Central memory CD8-positive, alpha-beta T cell (primary cell): Measurements from ENCODE around the gene CTNND2.

Source experiments
- ATAC-seq: fragments of 150-1000 bp; cut with Tn5 transposase; replicated peaks from 2 replicates; pipeline ENCODE4 v1.10.0; 2022; ENCODE audit warnings: mild to moderate bottlenecking, moderate FRiP score, moderate number of reproducible peaks; ENCODE audit not compliant: poor library complexity, severe bottlenecking; ENCODE audit errors: extremely low read depth
- DNase-seq, 2 donors: peaks; one replicate each; pipeline ENCODE4 v3.0.0; 2021; ENCODE audit warnings: low spot score in 2 of 2
- H3K27ac Mint-ChIP-seq: one replicate; pipeline ENCODE4 v1.8.0; 2022; ENCODE audit warnings: low read depth, mild to moderate bottlenecking, moderate library complexity, mixed read lengths
- H3K27me3 Mint-ChIP-seq: one replicate; pipeline ENCODE4 v1.8.0; 2022; ENCODE audit warnings: mixed read lengths
- H3K36me3 Mint-ChIP-seq: one replicate; pipeline ENCODE4 v1.8.0; 2022; ENCODE audit warnings: mild to moderate bottlenecking, moderate library complexity, mixed read lengths; ENCODE audit not compliant: insufficient read depth
- H3K4me1 Mint-ChIP-seq: one replicate; pipeline ENCODE4 v1.8.0; 2022; ENCODE audit warnings: mixed read lengths
- H3K4me3 Mint-ChIP-seq: one replicate; pipeline ENCODE4 v1.8.0; 2022; ENCODE audit warnings: mild to moderate bottlenecking, moderate library complexity, mixed read lengths
- H3K9me3 Mint-ChIP-seq: one replicate; pipeline ENCODE4 v1.8.0; 2022; ENCODE audit warnings: mixed read lengths

Gene CTNND2

DNA sequence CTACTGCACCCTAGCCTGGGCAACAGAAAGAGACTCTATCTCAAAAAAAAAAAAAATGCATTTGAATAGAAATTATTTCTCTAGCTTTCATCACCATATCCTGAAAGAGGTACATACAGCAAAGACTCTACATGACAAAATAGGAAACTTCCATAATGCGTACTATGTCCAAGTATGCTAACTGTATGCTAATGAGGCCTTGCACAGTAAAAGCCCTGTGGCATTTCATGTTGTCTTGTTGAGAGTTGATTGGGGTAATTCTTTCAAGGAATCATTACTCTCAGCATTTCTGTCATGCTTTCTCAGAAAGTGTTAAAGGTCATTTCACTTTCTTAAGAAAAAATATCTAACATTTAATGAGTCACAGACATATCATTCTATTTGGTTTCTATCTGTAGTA lies 393.4 kb downstream of the CTNND2 start:
- no peaks in the 10 kb centered on the region for H3K27me3 Mint-ChIP-seq
- no peaks in the 10 kb centered on the region for H3K36me3 Mint-ChIP-seq
- no peaks in the 10 kb centered on the region for H3K4me1 Mint-ChIP-seq
- peaks cover 6% of the 10 kb centered on the region for H3K9me3 Mint-ChIP-seq
- no peak for DNase-seq
- no peak for ATAC-seq
- no peak overlapping the region for H3K4me3 Mint-ChIP-seq
- no peak overlapping the region for H3K27ac Mint-ChIP-seq

DNA sequence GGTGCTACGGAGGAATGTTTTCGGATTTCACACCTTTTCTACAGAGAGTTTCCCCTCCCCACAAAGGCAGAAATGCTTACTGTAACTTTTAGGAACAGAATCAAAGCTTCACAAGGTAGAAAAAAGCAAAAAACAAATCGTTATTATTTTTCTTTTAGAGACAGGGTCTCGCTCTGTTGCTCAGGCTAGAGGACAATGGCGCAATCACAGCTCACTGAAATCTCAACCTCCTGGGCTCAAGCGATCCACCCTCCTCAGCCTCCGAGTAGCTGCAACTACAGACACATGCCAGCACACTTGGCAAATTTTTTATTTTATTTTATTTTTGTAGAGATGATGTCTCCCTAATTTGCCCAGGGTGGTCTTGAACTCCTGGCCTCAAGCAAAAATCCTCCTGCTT lies 394.5 kb downstream of the CTNND2 start:
- no peaks in the 10 kb centered on the region for H3K4me1 Mint-ChIP-seq
- H3K4me3 Mint-ChIP-seq: no peak overlapping the region
- ATAC-seq (no peak), DNase-seq (no peak)
- H3K27me3 Mint-ChIP-seq: no peaks in the 10 kb centered on the region
- peaks cover 6% of the 10 kb centered on the region for H3K9me3 Mint-ChIP-seq
- no peaks in the 10 kb centered on the region for H3K36me3 Mint-ChIP-seq
- H3K27ac Mint-ChIP-seq: no peak overlapping the region

GRCh38 chr5:11507156-11507910 lies 396.9 kb downstream of the CTNND2 start:
- Mint-ChIP-seq H3K4me3 (no peak overlapping the region), H3K9me3 (peaks cover 6% of the 10 kb centered on the region), H3K4me1 (no peaks in the 10 kb centered on the region), H3K27ac (no peak overlapping the region), H3K36me3 (no peaks in the 10 kb centered on the region), H3K27me3 (no peaks in the 10 kb centered on the region)
- DNase-seq (no peak), ATAC-seq (no peak)

- H3K9me3 Mint-ChIP-seq: peaks cover 6% of the 10 kb centered on the region
- no peaks in the 10 kb centered on the region for H3K27me3 Mint-ChIP-seq
- ATAC-seq (no peak), DNase-seq (no peak)
- no peaks in the 10 kb centered on the region for H3K4me1 Mint-ChIP-seq
- no peak overlapping the region for H3K27ac Mint-ChIP-seq
- H3K36me3 Mint-ChIP-seq: no peaks in the 10 kb centered on the region
- H3K4me3 Mint-ChIP-seq: no peak overlapping the region
Observed at GRCh38 chr5:11504886-11505193, 399.4 kb downstream of the CTNND2 start.

DNA sequence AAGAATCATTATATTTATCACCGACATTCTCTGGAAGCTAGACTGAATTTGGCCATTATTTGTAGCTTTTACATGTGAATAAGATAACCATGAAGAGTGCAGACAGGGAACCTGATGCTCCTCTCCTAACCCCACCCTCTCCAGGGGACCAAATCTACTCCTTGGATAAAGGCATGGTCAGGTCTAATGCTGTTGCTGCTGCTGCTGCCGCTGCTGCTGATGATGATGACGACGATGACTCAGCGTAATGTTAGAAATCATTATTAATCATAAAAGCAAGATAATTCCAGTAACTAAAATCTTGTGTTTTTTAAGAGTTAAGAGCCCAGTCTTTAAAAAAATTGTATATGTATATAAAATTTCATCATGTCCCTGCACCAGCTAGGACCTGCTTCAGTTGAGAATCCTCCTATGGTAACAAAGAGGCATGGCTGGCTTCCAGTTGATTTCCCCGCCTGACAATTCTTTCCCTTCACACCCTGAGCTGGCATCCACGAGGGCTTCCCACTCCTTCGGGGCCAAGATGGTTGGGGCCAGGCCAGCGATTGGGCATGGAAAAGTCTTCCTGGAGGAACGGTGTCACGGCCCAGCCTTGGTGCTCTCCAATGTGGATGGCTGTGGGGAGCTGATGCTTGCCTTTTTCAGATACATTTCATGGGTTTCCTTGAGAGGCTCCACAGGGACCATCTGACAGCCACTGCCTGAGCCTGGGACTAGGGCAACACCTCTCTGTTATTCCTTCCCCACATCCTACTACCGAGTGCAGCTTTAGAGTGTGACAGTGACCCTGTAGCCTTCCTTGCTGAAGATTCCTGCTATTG lies 400.0 kb downstream of the CTNND2 start:
- no peaks in the 10 kb centered on the region for H3K4me1 Mint-ChIP-seq
- no peak for ATAC-seq
- peaks cover 6% of the 10 kb centered on the region for H3K9me3 Mint-ChIP-seq
- no peak overlapping the region for H3K27ac Mint-ChIP-seq
- H3K4me3 Mint-ChIP-seq: no peak overlapping the region
- H3K36me3 Mint-ChIP-seq: no peaks in the 10 kb centered on the region
- no peak for DNase-seq
- H3K27me3 Mint-ChIP-seq: no peaks in the 10 kb centered on the region

DNA sequence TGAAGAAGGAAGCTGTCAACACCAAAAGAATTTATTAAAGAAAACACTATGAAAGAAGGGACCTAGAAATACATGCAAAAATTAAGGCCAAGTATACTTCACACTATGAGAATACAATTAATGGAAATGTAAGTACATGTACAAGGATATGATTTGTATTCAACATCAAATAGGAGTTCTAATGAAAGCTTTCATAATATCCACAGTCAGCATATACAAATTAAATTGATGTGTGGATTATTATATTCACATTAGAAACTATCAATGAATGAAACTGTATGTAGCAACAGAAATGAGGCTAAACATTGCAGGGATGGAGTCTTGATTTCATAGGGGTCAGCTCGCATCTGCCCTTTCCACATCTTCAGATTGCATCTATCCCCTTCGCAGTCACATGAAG lies 401.5 kb downstream of the CTNND2 start:
- no peaks in the 10 kb centered on the region for H3K27me3 Mint-ChIP-seq
- H3K4me1 Mint-ChIP-seq: no peaks in the 10 kb centered on the region
- no peak for ATAC-seq
- H3K36me3 Mint-ChIP-seq: no peaks in the 10 kb centered on the region
- no peak overlapping the region for H3K4me3 Mint-ChIP-seq
- DNase-seq: no peak
- peaks cover 6% of the 10 kb centered on the region for H3K9me3 Mint-ChIP-seq
- no peak overlapping the region for H3K27ac Mint-ChIP-seq

DNA sequence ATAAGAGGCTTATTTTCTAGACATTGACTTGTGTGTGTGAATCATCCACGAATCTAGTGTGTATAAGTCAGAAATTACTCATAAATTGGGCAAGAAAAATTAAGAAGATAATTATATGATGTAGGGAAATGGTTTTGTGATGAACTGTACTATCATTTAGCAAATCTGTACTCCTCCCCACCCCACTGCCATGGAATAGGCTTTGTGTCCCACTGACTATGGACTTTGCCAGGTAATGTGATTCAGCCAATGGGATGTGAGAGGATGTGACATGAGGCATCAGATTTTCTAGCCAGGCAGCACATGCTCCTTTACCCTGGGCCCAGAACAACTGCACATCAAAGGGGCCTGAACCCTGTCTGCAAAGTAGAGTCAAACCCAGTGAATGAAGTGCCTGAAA lies 406.6 kb downstream of the CTNND2 start:
- ATAC-seq (no peak), DNase-seq (no peak)
- Mint-ChIP-seq H3K27me3 (no peaks in the 10 kb centered on the region), H3K36me3 (peaks cover 2% of the 10 kb centered on the region), H3K4me1 (no peaks in the 10 kb centered on the region), H3K9me3 (peaks cover 6% of the 10 kb centered on the region), H3K27ac (no peak overlapping the region), H3K4me3 (no peak overlapping the region)

- Mint-ChIP-seq H3K27me3 (no peaks in the 10 kb centered on the region), H3K4me3 (no peak overlapping the region), H3K9me3 (peaks cover 6% of the 10 kb centered on the region), H3K4me1 (no peaks in the 10 kb centered on the region), H3K36me3 (peaks cover 2% of the 10 kb centered on the region), H3K27ac (no peak overlapping the region)
- DNase-seq: no peak
- ATAC-seq: no peak
Observed at GRCh38 chr5:11496137-11496719, 408.0 kb downstream of the CTNND2 start.

GRCh38 chr5:11494340-11494739 lies 409.9 kb downstream of the CTNND2 start:
- Mint-ChIP-seq H3K27ac (no peak overlapping the region), H3K27me3 (no peaks in the 10 kb centered on the region), H3K9me3 (peaks cover 6% of the 10 kb centered on the region), H3K4me1 (no peaks in the 10 kb centered on the region), H3K36me3 (peaks cover 2% of the 10 kb centered on the region), H3K4me3 (no peak overlapping the region)
- ATAC-seq (no peak), DNase-seq (no peak)

GRCh38 chr5:11491404-11492075 lies 412.7 kb downstream of the CTNND2 start:
- no peak overlapping the region for H3K27ac Mint-ChIP-seq
- no peak overlapping the region for H3K4me3 Mint-ChIP-seq
- H3K36me3 Mint-ChIP-seq: no peaks in the 10 kb centered on the region
- ATAC-seq: no peak
- DNase-seq: no peak
- no peaks in the 10 kb centered on the region for H3K27me3 Mint-ChIP-seq
- H3K9me3 Mint-ChIP-seq: no peaks in the 10 kb centered on the region
- H3K4me1 Mint-ChIP-seq: no peaks in the 10 kb centered on the region

DNA sequence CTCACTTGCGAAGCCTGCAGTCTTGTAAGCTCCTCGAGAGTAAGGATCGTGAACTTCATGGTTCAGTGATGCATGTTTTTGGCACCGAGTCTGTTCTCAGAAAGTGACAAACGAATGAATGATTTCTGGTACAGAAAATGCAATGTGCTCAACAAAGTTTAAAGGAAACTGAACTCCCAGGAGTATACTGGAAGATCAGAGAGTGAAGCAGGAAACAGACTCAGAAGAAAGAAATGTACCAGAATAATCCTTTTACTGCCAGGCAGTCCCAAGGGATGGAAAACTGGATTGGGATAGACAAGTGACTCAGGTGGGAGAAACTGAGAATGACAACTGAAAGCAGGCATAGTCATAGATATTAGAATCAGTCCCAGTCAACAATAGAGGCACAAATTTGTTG lies 420.6 kb downstream of the CTNND2 start:
- Mint-ChIP-seq H3K36me3 (peaks cover 1% of the 10 kb centered on the region), H3K4me1 (no peaks in the 10 kb centered on the region), H3K9me3 (peaks cover 26% of the 10 kb centered on the region), H3K4me3 (no peak overlapping the region), H3K27ac (no peak overlapping the region), H3K27me3 (no peaks in the 10 kb centered on the region)
- no peak for DNase-seq
- ATAC-seq: no peak

GRCh38 chr5:11482011-11482410 lies 422.2 kb downstream of the CTNND2 start:
- Mint-ChIP-seq H3K4me1 (no peaks in the 10 kb centered on the region), H3K36me3 (peaks cover 1% of the 10 kb centered on the region), H3K4me3 (no peak overlapping the region), H3K27me3 (no peaks in the 10 kb centered on the region), H3K9me3 (peaks cover 26% of the 10 kb centered on the region), H3K27ac (no peak overlapping the region)
- DNase-seq: no peak
- ATAC-seq: no peak
